A172 (cell line): ENCODE results near the gene CYP21A2. TPM values are rescaled to one million over a fixed set of nuclear protein-coding genes. Genes with fewer than 3 reads are reported as not detected.
"Not testable (repeated sequence)": the region's sequence is repeated elsewhere in the genome, so short reads cannot be mapped to it uniquely, and the experiment has no call there.

Experiments used
- DNase-seq: peaks from one replicate; pipeline ENCODE4 v3.0.0-alpha.2; 2015; ENCODE audit warnings: low spot score
- total RNA-seq: library from RNA; depleted of rRNA; stranded (reverse); fragments of >200 nt; shearing (Covaris generic); gene quantifications from 2 replicates; pipeline ENCODE4 v1.2.3, GENCODE V29; 2014; rRNA removed

Gene CYP21A2
- total RNA-seq = 0.05 TPM in 1 of 2 replicates, not detected in the other

DNA sequence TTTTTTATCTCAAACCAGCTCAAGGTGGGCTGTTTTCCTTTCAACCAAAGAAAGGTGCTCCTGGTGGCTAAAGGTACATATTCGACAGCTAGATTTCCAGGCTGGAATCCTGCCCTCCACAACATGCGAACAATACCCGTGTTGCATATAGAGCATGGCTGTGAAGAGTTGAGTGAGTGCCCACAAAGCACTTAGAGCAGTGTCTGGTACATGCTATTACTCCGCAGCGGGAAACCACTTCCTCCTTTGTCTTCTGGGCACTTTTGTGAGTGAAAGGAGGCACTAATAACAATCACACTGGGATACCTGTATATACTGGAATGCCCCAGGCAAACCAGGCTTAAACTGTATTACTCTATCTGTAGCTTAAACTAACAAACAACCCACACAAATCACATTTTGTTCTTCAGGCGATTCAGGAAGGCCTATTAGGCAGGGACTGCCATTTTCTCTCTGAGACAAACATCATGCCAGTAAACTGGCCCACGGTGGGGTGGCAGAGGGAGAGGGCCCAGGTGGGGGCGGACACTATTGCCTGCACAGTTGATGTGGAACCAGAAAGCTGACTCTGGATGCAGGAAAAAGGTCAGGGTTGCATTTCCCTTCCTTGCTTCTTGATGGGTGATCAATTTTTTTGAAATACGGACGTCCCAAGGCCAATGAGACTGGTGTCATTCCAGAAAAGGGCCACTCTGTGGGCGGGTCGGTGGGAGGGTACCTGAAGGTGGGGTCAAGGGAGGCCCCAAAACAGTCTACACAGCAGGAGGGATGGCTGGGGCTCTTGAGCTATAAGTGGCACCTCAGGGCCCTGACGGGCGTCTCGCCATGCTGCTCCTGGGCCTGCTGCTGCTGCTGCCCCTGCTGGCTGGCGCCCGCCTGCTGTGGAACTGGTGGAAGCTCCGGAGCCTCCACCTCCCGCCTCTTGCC lies at the start of gene CYP21A2:
CYP21A2 (plus strand) TSS at position 818 of the 927 bp plus-strand sequence; CDS start at position 826, 8 bp downstream.
- DNase-seq = not testable (repeated sequence)

DNA sequence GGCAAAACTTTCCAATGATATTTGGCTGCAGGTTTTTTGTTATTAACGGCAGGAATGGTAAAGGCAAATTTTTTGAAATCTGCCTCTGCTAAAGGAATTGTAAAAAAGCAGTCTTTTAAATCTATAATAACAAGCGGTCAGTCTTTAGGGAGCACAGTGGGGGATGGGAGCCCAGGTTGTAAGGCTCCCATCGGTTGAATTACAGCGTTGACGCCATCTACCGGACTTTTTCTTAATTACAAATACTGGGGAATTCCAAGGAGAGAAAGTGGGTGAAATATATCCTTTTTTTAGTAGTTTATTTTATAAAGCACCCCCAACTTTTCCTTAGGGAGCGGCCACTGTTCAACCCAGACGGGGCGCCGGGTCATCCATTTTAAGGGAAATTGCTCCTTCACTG lies 48.9 kb upstream of the CYP21A2 start:
- not testable (repeated sequence) for DNase-seq

DNA sequence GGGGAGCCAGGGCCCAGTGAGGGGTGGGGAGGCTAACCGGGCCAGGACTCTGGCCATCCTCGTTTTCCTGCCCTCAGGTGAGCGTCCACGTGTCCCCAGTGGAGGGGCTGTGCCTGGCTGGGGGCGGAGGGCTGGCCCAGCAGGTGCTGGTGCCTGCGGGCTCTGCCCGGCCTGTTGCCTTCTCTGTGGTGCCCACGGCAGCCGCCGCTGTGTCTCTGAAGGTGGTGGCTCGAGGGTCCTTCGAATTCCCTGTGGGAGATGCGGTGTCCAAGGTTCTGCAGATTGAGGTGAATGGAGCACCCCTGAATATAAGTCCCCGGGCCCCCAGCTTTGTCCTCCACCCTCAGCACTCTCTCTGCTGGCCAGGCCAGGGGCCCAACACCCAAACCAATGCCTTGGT lies 43.8 kb upstream of the CYP21A2 start:
- not testable (repeated sequence) for DNase-seq

DNA sequence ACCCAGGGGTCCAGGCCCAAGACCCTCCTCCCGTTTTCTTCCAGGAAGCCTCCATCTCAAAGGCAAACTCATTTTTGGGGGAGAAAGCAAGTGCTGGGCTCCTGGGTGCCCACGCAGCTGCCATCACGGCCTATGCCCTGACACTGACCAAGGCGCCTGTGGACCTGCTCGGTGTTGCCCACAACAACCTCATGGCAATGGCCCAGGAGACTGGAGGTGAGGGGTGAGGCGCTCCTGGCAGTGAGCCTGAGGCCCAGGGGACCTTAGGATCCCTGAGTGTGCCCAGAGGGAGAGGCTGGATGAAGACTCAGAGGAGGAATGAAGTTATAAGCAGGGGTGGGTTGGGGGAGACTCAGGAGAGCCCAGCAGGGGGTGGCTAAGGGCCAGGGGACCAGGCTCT lies 41.8 kb upstream of the CYP21A2 start:
- not testable (repeated sequence) for DNase-seq

DNA sequence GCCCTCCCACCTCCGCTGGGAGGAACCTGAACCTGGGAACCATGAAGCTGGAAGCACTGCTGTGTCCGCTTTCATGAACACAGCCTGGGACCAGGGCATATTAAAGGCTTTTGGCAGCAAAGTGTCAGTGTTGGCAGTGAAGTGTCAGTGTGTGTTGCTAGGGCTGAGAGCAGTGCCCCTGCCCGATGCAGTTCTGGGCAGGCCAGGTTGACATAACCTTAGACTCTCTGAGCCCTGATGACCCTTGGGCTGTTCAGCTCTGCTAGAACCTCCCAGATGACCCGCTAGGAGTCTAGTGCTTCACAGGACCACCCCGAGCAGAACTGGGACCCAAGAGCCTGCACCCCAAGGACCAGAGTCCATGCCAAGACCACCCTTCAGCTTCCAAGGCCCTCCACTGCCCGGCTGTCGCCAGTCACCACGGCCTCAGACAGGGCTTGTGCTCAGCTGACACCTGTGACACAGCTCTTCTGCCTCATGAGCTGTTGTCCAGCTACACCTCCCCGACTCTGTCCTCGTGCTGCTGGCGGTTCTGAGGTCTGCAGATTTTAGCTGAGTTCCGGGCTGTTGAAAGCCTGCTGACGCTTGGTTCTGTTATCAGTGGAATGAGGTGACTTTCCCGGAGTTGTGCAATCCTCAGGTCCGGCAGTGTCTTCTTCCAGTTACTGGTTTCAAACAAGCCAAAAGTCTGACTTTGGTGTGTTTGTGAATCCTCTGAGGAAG lies 35.5 kb upstream of the CYP21A2 start:
- DNase-seq = not testable (repeated sequence)

DNA sequence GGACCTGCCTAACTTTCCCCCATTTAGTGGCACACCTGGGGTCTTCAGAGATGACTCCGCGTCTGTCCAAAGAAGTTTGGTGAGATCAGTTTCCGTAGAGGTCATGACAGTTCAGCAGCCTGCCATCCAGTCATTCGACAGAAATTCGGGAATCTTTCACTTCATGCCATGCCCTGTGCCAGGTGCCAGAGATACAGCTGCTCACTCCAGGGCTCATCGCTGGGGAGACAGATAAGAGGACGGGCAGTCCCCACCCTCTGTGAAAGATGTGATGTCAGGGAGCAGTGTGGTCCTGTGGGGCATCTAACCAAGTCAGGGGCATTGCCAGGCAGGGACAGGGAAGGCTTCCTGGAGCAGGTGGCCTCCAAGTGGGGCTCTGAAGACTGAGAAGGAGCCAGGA lies 34.9 kb upstream of the CYP21A2 start:
- DNase-seq = not testable (repeated sequence)

DNA sequence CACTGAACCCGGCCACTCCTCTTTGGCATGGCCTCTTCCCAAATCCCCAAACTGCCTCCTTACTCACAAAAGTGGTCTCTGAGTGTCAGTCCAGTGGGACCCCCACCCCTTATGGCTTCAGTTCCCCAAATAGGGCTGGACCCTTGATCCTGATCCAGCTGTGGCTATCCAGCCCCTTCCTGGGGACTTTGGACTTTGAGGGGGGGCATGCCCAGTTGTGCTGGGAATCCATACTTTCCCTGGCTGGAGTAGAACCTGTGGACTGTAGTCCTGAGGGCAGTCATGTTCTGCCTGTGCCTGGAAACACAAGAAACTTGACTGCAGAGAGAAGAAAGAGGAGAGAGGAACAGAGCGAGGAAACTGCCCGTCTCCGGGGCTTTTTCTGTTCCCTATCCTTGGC lies 33.8 kb upstream of the CYP21A2 start:
- DNase-seq = not testable (repeated sequence)

DNA sequence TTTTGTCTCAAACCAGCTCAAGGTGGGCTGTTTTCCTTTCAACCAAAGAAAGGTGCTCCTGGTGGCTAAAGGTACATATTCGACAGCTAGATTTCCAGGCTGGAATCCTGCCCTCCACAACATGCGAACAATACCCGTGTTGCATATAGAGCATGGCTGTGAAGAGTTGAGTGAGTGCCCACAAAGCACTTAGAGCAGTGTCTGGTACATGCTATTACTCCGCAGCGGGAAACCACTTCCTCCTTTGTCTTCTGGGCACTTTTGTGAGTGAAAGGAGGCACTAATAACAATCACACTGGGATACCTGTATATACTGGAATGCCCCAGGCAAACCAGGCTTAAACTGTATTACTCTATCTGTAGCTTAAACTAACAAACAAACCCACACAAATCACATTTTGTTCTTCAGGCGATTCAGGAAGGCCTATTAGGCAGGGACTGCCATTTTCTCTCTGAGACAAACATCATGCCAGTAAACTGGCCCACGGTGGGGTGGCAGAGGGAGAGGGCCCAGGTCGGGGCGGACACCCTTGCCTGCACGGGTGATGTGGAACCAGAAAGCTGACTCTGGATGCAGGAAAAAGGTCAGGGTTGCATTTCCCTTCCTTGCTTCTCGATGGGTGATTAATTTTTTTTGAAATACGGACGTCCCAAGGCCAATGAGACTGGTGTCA lies 33.2 kb upstream of the CYP21A2 start:
- not testable (repeated sequence) for DNase-seq

DNA sequence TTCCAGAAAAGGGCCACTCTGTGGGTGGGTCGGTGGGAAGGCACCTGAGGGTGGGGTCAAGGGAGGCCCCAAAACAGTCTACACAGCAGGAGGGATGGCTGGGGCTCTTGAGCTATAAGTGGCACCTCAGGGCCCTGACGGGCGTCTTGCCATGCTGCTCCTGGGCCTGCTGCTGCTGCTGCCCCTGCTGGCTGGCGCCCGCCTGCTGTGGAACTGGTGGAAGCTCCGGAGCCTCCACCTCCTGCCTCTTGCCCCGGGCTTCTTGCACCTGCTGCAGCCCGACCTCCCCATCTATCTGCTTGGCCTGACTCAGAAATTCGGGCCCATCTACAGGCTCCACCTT lies 32.7 kb upstream of the CYP21A2 start:
- not testable (repeated sequence) for DNase-seq

DNA sequence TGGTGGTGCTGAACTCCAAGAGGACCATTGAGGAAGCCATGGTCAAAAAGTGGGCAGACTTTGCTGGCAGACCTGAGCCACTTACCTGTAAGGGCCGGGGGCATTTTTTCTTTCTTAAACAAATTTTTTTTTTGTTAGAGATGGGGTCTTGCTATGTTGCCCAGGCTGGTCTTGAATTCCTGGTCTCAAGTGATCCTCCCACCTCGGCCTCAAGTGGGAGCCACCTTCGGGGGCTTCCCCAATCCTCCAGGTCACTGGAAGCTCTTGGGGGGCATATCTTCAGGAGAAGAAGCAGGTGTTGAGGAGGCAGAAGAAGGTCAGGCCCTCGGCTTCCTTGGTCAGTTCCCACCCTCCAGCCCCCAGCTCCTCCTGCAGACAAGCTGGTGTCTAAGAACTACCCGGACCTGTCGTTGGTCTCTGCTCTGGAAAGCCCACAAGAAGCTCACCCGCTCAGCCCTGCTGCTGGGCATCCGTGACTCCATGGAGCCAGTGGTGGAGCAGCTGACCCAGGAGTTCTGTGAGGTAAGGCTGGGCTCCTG lies 32.2 kb upstream of the CYP21A2 start:
- DNase-seq = not testable (repeated sequence)

DNA sequence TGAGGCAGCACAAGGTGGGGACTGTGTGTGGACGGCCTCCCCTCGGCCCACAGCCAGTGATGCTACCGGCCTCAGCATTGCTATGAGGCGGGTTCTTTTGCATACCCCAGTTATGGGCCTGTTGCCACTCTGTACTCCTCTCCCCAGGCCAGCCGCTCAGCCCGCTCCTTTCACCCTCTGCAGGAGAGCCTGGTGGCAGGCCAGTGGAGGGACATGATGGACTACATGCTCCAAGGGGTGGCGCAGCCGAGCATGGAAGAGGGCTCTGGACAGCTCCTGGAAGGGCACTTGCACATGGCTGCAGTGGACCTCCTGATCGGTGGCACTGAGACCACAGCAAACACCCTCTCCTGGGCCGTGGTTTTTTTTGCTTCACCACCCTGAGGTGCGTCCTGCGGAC lies 31.1 kb upstream of the CYP21A2 start:
- not testable (repeated sequence) for DNase-seq

DNA sequence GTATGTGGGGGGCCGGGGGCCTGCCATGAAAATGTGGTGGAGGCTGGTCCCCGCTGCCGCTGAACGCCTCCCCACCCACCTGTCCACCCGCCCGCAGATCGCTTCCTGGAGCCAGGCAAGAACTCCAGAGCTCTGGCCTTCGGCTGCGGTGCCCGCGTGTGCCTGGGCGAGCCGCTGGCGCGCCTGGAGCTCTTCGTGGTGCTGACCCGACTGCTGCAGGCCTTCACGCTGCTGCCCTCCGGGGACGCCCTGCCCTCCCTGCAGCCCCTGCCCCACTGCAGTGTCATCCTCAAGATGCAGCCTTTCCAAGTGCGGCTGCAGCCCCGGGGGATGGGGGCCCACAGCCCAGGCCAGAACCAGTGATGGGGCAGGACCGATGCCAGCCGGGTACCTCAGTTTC lies 30.2 kb upstream of the CYP21A2 start:
- not testable (repeated sequence) for DNase-seq

DNA sequence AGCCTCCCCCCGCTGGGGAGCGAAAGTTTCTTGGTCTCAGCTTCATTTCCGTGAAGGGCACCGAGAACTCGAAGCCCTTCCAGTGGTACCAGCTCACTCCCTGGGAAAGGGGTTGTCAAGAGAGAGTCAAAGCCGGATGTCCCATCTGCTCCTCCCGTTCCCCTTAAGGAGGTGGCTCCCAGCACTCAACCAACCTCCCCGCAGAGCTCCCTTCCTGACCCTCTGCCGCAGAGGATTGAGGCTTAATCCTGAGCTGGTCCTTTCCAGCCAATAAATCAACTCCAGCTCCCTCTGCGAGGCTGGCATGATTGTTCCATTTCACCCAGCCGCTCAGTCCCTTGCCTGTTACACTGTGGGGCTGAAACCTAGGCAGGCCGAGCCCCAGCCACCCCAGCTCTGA lies 29.6 kb upstream of the CYP21A2 start:
- not testable (repeated sequence) for DNase-seq

DNA sequence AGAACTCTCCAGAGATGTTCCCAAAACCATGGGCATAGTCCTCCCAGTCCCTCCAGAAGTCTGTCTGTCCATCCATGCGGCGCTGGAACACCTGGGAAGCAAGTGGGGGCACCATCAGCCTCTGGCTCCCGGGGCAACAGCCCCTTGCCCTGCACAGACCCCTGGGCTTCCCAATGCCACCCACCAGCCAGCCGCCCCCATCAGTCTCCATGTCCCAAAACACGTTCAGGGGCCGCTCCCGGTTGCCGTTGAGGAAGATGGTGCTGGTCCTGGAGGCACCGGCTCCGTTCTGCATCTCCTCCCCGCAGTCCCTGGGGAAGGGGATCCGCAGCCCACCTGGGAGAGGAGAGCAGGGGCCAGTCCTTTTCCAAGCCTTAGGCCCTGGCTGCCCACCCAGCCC lies 28.7 kb upstream of the CYP21A2 start:
- not testable (repeated sequence) for DNase-seq

DNA sequence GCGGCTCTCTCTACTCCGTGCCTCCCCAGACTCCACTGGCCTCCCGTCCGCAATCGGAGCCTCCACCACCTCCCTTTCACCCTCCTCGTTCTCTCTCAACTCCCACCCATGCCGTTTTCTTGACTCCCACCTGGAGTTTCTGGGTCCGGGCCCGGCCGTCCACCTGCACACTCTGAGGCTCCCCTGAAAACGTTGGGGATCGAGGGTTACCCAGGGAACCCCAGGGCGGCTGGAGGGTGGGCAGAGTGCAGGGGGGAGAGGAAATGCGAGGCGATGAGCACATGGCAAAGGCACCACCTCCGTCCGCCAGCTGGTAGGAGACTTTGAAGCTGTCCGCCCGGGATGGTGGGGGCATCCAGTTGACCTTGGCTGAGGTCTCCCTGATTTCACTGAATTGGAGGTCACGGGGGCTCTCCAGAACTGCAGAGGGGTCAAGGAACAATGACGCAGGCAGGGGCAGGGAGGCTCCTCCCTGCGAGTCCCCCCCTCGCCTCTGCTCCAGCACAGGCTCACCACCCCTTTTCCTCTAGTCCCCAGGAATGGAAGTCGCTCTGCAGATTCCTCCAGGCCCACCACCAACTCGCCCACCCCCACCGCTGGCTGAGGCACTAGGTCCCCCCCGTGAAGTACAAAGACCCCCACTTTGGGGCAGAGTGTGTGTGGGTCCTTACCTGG lies 27.2 kb upstream of the CYP21A2 start:
- DNase-seq = not testable (repeated sequence)

DNA sequence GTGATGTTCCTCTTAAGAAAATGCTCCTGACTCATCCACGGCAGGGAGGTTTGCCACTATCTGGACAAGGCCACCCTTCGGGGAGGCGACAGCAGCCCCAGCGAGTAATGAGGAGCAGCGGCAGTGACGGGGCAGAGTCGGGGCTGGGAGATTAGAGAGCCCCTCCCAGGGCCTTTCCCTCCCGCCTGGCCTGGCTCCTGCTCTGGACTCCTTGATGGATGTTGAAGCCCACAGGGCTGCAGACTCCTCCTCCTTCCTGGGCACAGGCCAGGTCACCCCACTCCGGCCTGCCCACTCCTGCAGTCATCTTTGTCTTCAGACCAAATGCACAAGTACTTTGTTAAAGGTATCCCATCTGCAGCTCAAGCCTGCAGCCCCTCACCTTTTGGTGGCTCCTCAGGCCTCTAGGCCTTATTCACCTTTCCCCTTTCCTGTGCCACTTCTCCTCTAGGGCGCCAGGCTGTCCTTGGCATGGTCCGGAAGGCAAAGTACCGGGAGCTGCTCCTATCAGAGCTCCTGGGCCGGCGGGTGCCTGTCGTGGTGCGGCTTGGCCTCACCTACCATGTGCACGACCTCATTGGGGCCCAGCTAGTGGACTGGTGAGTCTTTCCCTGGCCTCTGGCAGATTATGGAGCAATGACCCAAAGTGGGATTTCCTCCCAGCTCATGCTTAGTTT lies 25.1 kb upstream of the CYP21A2 start:
- DNase-seq = peak; percentile 22

DNA sequence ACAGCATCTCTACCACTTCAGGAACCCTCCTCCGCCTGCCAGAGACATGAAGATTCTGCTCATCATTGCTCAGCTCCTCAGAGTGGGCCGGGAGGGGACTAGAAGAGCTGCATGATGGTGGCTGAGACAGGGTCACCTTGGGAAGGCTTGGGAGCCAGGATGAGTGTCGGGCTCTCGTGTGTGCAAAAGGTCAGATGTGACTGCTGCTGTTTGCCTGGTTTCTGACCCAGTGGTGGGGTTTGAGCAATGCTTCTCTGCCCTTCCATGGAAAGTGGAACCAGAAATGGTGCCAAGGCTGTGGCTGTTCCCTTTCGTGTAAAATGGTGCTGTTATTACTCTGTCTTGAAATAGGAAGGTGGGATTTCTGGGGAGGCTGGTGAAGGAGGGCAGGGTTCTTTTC lies 24.5 kb upstream of the CYP21A2 start:
- DNase-seq = not testable (repeated sequence)

DNA sequence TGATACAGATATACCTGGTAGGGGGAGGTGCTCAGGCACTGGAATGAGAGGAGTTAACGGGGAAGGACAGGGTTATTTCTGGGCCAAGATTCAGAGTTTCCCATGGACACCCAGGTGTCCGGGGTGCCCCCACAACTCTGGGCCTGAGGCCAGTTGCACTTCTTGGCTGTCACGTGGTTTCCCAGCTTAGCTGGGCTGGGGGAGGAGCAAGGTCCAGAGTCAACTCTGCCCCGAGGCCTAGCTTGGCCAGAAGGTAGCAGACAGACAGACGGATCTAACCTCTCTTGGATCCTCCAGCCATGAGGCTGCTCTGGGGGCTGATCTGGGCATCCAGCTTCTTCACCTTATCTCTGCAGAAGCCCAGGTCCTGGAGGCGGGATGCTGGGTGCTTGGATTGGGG lies 23.7 kb upstream of the CYP21A2 start, which contains the start of gene C4B:
C4B (plus strand) TSS at position 249 of the 400 bp plus-strand sequence; CDS start at position 300, 51 bp downstream.
- DNase-seq = not testable (repeated sequence)

DNA sequence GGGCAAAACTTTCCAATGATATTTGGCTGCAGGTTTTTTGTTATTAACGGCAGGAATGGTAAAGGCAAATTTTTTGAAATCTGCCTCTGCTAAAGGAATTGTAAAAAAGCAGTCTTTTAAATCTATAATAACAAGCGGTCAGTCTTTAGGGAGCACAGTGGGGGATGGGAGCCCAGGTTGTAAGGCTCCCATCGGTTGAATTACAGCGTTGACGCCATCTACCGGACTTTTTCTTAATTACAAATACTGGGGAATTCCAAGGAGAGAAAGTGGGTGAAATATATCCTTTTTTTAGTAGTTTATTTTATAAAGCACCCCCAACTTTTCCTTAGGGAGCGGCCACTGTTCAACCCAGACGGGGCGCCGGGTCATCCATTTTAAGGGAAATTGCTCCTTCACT lies 16.1 kb upstream of the CYP21A2 start:
- DNase-seq = not testable (repeated sequence)

DNA sequence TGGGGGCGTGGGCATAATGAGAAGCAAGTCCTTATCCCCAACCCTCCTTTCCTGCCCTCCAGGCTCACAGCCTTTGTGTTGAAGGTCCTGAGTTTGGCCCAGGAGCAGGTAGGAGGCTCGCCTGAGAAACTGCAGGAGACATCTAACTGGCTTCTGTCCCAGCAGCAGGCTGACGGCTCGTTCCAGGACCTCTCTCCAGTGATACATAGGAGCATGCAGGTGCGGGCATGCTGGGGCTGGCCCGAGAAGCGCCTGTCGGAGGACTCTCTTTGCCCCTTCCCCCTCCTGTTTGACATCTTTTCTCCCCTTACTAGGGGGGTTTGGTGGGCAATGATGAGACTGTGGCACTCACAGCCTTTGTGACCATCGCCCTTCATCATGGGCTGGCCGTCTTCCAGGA lies 9.6 kb upstream of the CYP21A2 start:
- DNase-seq = not testable (repeated sequence)
